Spleen (tissue), 11 donors: Measurements from ENCODE around the gene PDZD2. TPM values are rescaled to one million over a fixed set of nuclear protein-coding genes. Genes with fewer than 3 reads are reported as not detected.

ENCODE experiments used
- DNase-seq: peaks from one replicate; pipeline ENCODE4 v3.0.0-alpha.2; 2020
- H3K27ac ChIP-seq, 8 donors: fragments of 200-600 bp; sonication (generic) in 7 of 8; 1 replicate in 4 of 8; 2 replicates in 4 of 8; pipeline versions ENCODE4 v1.5.0 to v1.8.0; 2016 to 2021; ENCODE audit warnings: inconsistent platforms in 4 of 8, mild to moderate bottlenecking in 4 of 8, moderate library complexity in 1 of 8
- H3K27me3 ChIP-seq, 7 donors: fragments of 200-600 bp; sonication (generic) in 6 of 7; replicated peaks in 1 of 7; 1 replicate in 4 of 7; 2 replicates in 3 of 7; pipeline versions ENCODE4 v1.5.0 to v1.8.0; 2016 to 2021; ENCODE audit warnings: inconsistent platforms in 3 of 7, mild to moderate bottlenecking in 1 of 7
- H3K36me3 ChIP-seq, 6 donors: fragments of 200-600 bp; sonication (generic) in 5 of 6; 1 replicate in 4 of 6; 2 replicates in 2 of 6; pipeline versions ENCODE4 v1.5.0 to v1.8.0; 2016 to 2021; ENCODE audit warnings: inconsistent platforms in 2 of 6
- H3K4me1 ChIP-seq, 6 donors: fragments of 200-600 bp; sonication (generic) in 5 of 6; 1 replicate in 3 of 6; 2 replicates in 3 of 6; pipeline versions ENCODE4 v1.5.0 to v1.8.0; 2016 to 2021; ENCODE audit warnings: inconsistent platforms in 3 of 6
- H3K4me3 ChIP-seq, 8 donors: fragments of 200-600 bp; sonication (generic) in 7 of 8; 1 replicate in 4 of 8; 2 replicates in 4 of 8; pipeline versions ENCODE4 v1.5.0 to v1.8.0; 2016 to 2021; ENCODE audit warnings: inconsistent platforms in 4 of 8, mild to moderate bottlenecking in 4 of 8, moderate library complexity in 2 of 8
- H3K9me3 ChIP-seq, 8 donors: fragments of 200-600 bp; sonication (generic) in 7 of 8; 1 replicate in 4 of 8; 2 replicates in 4 of 8; pipeline versions ENCODE4 v1.5.0 to v1.8.0; 2016 to 2021; ENCODE audit warnings: inconsistent platforms in 4 of 8
- POLR2A ChIP-seq, 3 donors: fragments of 450-650 bp; IDR thresholded peaks; one replicate each; pipeline ENCODE4 v1.5.1; 2017; ENCODE audit warnings: antibody characterized with exemption in 3 of 3, mild to moderate bottlenecking in 1 of 3
- POLR2AphosphoS5 ChIP-seq, 3 donors: sonication (generic); formaldehyde crosslinking; IDR thresholded peaks; one replicate each; pipeline ENCODE4 v1.5.1; 2017; ENCODE audit warnings: antibody characterized with exemption in 3 of 3
- WGBS, 5 donors: extraction: QIAGEN DNeasy Blood & Tissue Kit in 3 of 5; methylation state at CpG; one replicate each; pipeline versions ENCODE4 v1.1.5 to v1.1.7; 2013 to 2018; 5-methylcytosine and 5-hydroxymethylcytosine counted together
- intact Hi-C: fragments of 100-400 bp; cut with DNase I; formaldehyde crosslinking; loops from one replicate; pipeline ENCODE4 v1.15.0; 2023; ENCODE audit warnings: low total_unique reads
- polyA plus RNA-seq, 3 donors: library from polyadenylated mRNA; stranded (reverse); fragments of 200-250 nt; gene quantifications; one replicate each; pipeline ENCODE4 v1.2.1, GENCODE V29; 2013
- total RNA-seq, 7 donors: library from RNA; depleted of rRNA in 3 of 7; stranded (reverse); fragments of >200 nt in 3 of 7; fragmentation: NEBNext Ultra II Directional in 4 of 7; extraction: Animal tissue kit (Norgen Biotek cat#: 25700) in 4 of 7; gene quantifications; one replicate each; pipeline versions ENCODE4 v1.1.0 to v1.2.1, GENCODE V29; 2016 to 2021
- TF ChIP-seq, protein P1 (sequence below), 11 experiments: fragments of 200-600 bp in 7 of 11; fragments of 450-650 bp in 4 of 11; sonication (generic) in 4 of 11; IDR thresholded peaks in 8 of 11; conservative IDR thresholded peaks in 3 of 11; 1 replicate in 7 of 11; 2 replicates in 4 of 11; pipeline versions ENCODE4 v1.4.0 to v1.8.0; 2016 to 2021; ENCODE audit warnings: antibody characterized with exemption in 11 of 11, inconsistent platforms in 4 of 11, mild to moderate bottlenecking in 1 of 11
- donor health status: healthy with polysubstance abuse.
- donor health status: DM: no; HTN: no; CAD: no; lungs with moderate emphysema.
- donor health status: DM: no; HTN: no; CAD: no.
- donor health status: Bipolar disorder and iron deficiency.
- donor health status: healthy.
- donor health status: DM: no; HTN: no; CAD: no.
- donor health status: DM: yes; HTN: yes; CAD: no.

Gene PDZD2
- total and polyA plus RNA-seq, 10 donors: 0.09 to 4.7 (median 2.4) TPM

DNA sequence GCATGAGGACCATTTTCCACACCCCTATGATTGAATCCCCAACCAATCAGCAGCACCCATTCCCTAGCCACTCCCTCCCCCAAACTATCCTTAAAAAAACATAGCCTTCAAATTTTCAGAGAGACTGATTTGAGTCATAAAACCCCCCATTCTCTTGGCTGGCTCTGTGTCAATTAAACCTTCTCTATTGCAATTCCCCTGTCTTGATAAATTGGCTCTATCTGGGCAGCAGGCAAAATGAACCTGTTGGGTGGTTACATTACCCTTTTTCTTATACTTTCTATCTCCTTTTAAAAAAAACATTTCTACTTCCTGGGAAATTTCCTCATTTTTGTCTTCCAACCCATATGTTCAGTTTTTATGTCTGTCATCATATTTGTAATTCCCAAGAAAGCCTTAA lies 220.2 kb downstream of the PDZD2 start:
- DNase-seq: no peak
- intact Hi-C loops: no loop called here
- H3K27me3 ChIP-seq: peaks cover 0 to 37% (median 12%) of the 10 kb centered on the region in 7 donors
- TF ChIP-seq, protein P1, sequence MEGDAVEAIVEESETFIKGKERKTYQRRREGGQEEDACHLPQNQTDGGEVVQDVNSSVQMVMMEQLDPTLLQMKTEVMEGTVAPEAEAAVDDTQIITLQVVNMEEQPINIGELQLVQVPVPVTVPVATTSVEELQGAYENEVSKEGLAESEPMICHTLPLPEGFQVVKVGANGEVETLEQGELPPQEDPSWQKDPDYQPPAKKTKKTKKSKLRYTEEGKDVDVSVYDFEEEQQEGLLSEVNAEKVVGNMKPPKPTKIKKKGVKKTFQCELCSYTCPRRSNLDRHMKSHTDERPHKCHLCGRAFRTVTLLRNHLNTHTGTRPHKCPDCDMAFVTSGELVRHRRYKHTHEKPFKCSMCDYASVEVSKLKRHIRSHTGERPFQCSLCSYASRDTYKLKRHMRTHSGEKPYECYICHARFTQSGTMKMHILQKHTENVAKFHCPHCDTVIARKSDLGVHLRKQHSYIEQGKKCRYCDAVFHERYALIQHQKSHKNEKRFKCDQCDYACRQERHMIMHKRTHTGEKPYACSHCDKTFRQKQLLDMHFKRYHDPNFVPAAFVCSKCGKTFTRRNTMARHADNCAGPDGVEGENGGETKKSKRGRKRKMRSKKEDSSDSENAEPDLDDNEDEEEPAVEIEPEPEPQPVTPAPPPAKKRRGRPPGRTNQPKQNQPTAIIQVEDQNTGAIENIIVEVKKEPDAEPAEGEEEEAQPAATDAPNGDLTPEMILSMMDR (IDR thresholded peaks at IDR 0.05 in 8 of 11, conservative IDR thresholded peaks at IDR 0.05 in 3 of 11): no peak
- TF ChIP-seq POLR2A (IDR thresholded peaks at IDR 0.05): no peak
- TF ChIP-seq POLR2AphosphoS5 (IDR thresholded peaks at IDR 0.05): no peak
- no peak overlapping the region for H3K4me3 ChIP-seq
- no peaks in the 10 kb centered on the region for H3K36me3 ChIP-seq
- peaks cover 0 to 38% (median 26%) of the 10 kb centered on the region in 8 donors for H3K9me3 ChIP-seq
- H3K27ac ChIP-seq: no peak overlapping the region
- H3K4me1 ChIP-seq: peaks cover 0 to 17% (median 15%) of the 10 kb centered on the region in 6 donors

DNA sequence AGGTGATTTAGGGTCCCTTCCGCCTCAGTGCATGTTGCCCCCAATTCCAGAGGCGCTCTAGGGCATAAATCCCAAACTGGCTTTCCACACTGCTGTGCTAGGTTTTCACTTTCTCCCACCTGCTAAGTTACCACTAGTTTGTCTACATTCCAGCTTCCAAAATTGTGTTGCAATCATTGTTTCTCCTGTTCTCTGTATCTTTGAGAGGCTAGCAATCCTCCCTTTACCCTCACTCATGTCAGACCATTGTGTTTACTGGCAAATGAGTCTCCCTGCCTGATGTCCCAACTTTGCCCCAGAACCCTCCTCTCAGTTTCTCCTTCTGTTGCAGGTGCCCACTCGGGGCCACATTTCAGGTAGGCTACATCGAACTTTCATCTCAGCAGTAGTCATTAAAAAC lies 221.3 kb downstream of the PDZD2 start:
- no peak for DNase-seq
- Histone ChIP-seq H3K4me3 (no peak overlapping the region), H3K27me3 (peaks cover 0 to 29% (median 2%) of the 10 kb centered on the region in 7 donors), H3K4me1 (peaks cover 0 to 5% (median 3%) of the 10 kb centered on the region in 6 donors), H3K36me3 (no peaks in the 10 kb centered on the region), H3K9me3 (peaks cover 0 to 38% (median 26%) of the 10 kb centered on the region in 8 donors), H3K27ac (no peak overlapping the region)
- 90 to 98% (median 95%) methylated on average over 4 of the region's 4 CpGs for WGBS, 5 donors
- intact Hi-C loops: no loop called here
- TF ChIP-seq, protein P1 (IDR thresholded peaks at IDR 0.05 in 8 of 11, conservative IDR thresholded peaks at IDR 0.05 in 3 of 11): no peak
- no peak for TF ChIP-seq POLR2AphosphoS5 (IDR thresholded peaks at IDR 0.05)
- TF ChIP-seq POLR2A (IDR thresholded peaks at IDR 0.05): no peak

DNA sequence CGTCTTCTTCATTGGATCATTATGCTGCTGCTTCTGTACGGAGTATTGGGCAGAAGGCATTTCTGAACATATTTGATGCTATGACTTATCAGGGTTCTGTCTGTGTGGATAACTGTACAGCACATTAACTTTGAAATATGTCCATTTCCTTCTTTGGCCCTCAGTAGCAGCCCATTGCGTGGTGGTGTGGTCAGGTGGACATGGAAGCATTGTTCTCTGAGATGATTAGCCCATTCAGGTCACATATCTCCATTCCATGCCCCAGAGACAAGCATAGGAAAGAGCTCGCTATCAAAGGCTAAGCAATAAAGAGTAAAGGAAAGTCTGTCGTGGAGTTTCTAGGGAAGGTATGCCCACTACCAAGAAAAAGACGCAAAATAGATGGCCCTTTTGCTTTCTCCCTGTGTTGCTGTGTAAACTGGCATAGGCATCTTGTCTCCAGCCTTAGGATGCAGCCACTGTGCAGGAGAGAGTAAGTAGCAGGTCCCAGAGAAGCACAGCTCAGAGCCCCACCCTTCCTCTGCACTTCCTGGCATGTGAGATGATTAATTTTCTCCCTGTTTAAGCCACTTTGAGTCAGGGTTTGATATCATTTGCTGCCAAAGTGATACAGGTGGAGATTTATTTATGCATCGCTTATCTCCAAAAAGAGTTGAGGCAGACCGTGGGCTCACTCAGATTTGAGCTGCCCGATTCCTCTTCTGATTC lies 221.9 kb downstream of the PDZD2 start:
- Histone ChIP-seq H3K4me3 (no peak overlapping the region), H3K9me3 (peaks cover 0 to 38% (median 26%) of the 10 kb centered on the region in 8 donors), H3K27ac (no peak overlapping the region), H3K4me1 (no peaks in the 10 kb centered on the region), H3K27me3 (peaks cover 0 to 26% (median 0%) of the 10 kb centered on the region in 7 donors), H3K36me3 (no peaks in the 10 kb centered on the region)
- no peak for DNase-seq
- intact Hi-C loops: no loop called here
- WGBS, 5 donors: 64 to 84% (median 81%) methylated on average over 9 of the region's 9 CpGs
- no peak for TF ChIP-seq POLR2A (IDR thresholded peaks at IDR 0.05)
- TF ChIP-seq, protein P1 (IDR thresholded peaks at IDR 0.05 in 8 of 11, conservative IDR thresholded peaks at IDR 0.05 in 3 of 11): no peak

DNA sequence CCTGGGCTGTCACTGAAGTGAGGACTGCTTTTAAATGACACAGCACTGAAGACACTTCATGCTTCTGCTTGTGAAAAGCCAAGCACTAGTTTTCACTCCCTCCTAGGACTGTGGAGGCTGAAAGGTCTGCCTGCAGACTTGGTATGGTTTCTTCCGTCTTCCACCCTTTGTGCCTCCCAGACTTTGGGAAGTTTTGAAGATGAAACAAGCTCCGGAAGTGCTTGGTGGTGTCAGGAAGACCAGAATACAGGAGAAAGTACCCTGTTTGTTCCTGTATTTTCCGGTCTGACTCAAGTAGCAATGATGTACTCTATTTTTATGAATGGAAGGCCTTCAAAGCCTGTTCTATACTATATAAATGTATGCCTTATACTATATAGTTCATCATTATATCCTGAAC lies 222.7 kb downstream of the PDZD2 start:
- 57 to 69% (median 60%) methylated on average over 3 of the region's 3 CpGs for WGBS, 5 donors
- H3K27me3 ChIP-seq: peaks cover 0 to 26% (median 0%) of the 10 kb centered on the region in 7 donors
- peaks cover 0 to 38% (median 26%) of the 10 kb centered on the region in 8 donors for H3K9me3 ChIP-seq
- no peak overlapping the region for H3K27ac ChIP-seq
- H3K4me1 ChIP-seq: no peaks in the 10 kb centered on the region
- no peak for TF ChIP-seq POLR2AphosphoS5 (IDR thresholded peaks at IDR 0.05)
- TF ChIP-seq, protein P1 (IDR thresholded peaks at IDR 0.05 in 8 of 11, conservative IDR thresholded peaks at IDR 0.05 in 3 of 11): no peak
- TF ChIP-seq POLR2A (IDR thresholded peaks at IDR 0.05): no peak
- H3K36me3 ChIP-seq: no peaks in the 10 kb centered on the region
- intact Hi-C loops: no loop called here
- DNase-seq: no peak
- H3K4me3 ChIP-seq: no peak overlapping the region
